Parathyroid adenoma (tissue), 2 donors: Measurements from ENCODE around the gene ARHGAP23.
"Not testable (repeated sequence)": the region's sequence is repeated elsewhere in the genome, so short reads cannot be mapped to it uniquely, and the experiment has no call there.

Experiments used
- H2AFZ ChIP-seq: fragments of 300-600 bp; sonication (generic); one replicate; pipeline ENCODE4 v1.7.0; 2017; ENCODE audit warnings: antibody characterized with exemption, mild to moderate bottlenecking
- H3K27ac ChIP-seq: fragments of 300-600 bp; sonication (generic); one replicate; pipeline ENCODE4 v1.7.0; 2017
- H3K27me3 ChIP-seq: fragments of 300-600 bp; sonication (generic); one replicate; pipeline ENCODE4 v1.7.0; 2017; ENCODE audit warnings: low read length; ENCODE audit not compliant: control insufficient read depth, insufficient read depth
- H3K36me3 ChIP-seq: fragments of 300-600 bp; sonication (generic); one replicate; pipeline ENCODE4 v1.7.0; 2017; ENCODE audit warnings: low read length; ENCODE audit not compliant: control insufficient read depth, insufficient read depth
- H3K4me1 ChIP-seq: fragments of 300-600 bp; sonication (generic); one replicate; pipeline ENCODE4 v1.7.0; 2017; ENCODE audit warnings: control low read depth
- H3K4me2 ChIP-seq: fragments of 300-600 bp; sonication (generic); one replicate; pipeline ENCODE4 v1.7.0; 2017; ENCODE audit warnings: low read length
- H3K4me3 ChIP-seq: fragments of 300-600 bp; sonication (generic); one replicate; pipeline ENCODE4 v1.7.0; 2017; ENCODE audit warnings: low read depth, low read length
- H3K79me2 ChIP-seq: fragments of 300-600 bp; sonication (generic); one replicate; pipeline ENCODE4 v1.7.0; 2017; ENCODE audit warnings: control low read depth
- H3K9ac ChIP-seq: fragments of 300-600 bp; sonication (generic); one replicate; pipeline ENCODE4 v1.7.0; 2017; ENCODE audit warnings: mild to moderate bottlenecking
- H3K9me3 ChIP-seq: fragments of 300-600 bp; sonication (generic); one replicate; pipeline ENCODE4 v1.7.0; 2017; ENCODE audit warnings: low read length; ENCODE audit not compliant: control insufficient read depth
- TF ChIP-seq, protein P1 (sequence below): fragments of 300-600 bp; sonication (generic); IDR thresholded peaks from one replicate; pipeline ENCODE4 v1.7.0; 2017; ENCODE audit warnings: antibody characterized with exemption, mild to moderate bottlenecking
- donor health status: primary hyperparathyroidism.

ARHGAP23 gene

DNA sequence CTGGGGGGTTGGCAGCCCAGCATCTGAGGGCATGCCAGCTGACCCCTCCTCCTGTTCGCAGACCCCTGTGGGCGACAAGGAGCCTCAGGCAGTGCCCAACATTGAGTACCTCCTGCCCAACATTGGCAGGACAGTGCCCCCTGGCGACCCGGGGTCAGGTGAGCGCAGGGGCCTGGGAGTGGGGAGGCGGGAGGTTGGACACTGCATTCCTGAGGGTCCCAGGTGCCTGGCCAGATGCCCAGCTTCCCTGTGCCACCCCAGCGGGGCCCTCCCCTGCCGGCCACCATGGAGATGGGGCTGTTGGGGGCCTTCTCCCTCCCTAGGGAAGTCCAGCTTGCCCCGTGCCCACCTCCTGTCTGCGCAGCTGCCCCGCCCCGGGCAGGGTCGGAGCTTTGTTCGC is 70.1 kb downstream of the ARHGAP23 start:
- no peak overlapping the region for H3K9ac ChIP-seq
- no peaks in the 10 kb centered on the region for H3K4me1 ChIP-seq
- H2AFZ ChIP-seq = no peak overlapping the region
- TF ChIP-seq, protein P1, sequence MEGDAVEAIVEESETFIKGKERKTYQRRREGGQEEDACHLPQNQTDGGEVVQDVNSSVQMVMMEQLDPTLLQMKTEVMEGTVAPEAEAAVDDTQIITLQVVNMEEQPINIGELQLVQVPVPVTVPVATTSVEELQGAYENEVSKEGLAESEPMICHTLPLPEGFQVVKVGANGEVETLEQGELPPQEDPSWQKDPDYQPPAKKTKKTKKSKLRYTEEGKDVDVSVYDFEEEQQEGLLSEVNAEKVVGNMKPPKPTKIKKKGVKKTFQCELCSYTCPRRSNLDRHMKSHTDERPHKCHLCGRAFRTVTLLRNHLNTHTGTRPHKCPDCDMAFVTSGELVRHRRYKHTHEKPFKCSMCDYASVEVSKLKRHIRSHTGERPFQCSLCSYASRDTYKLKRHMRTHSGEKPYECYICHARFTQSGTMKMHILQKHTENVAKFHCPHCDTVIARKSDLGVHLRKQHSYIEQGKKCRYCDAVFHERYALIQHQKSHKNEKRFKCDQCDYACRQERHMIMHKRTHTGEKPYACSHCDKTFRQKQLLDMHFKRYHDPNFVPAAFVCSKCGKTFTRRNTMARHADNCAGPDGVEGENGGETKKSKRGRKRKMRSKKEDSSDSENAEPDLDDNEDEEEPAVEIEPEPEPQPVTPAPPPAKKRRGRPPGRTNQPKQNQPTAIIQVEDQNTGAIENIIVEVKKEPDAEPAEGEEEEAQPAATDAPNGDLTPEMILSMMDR = no peak
- no peak overlapping the region for H3K27ac ChIP-seq
- H3K9me3 ChIP-seq = no peaks in the 10 kb centered on the region
- H3K4me3 ChIP-seq = no peak overlapping the region
- H3K27me3 ChIP-seq = no peaks in the 10 kb centered on the region
- no peaks in the 10 kb centered on the region for H3K36me3 ChIP-seq
- H3K4me2 ChIP-seq = no peak overlapping the region
- H3K79me2 ChIP-seq = no peaks in the 10 kb centered on the region

DNA sequence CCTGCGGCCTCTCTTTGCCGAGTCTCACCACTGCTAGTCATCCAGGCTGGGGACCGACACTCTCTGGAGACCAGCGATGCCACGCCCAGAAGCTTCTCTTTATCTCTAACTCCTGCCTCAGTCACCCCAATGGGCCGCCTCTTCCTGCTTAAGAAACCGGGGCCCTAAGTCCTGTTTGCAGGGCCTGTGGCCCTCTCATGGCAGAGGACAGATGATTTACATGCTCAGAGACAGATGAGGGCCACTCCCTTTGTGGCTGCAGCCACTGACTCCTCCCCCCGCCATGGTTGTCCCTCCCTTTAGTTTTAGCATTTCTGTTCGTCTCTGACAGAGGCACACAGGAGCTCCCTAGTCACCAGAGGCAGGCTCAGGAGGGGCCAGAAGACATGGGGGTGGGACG is 71.0 kb downstream of the ARHGAP23 start:
- H3K27me3 ChIP-seq, H3K36me3 ChIP-seq, H3K4me3 ChIP-seq, H3K9me3 ChIP-seq, H3K4me1 ChIP-seq, H2AFZ ChIP-seq, H3K4me2 ChIP-seq, H3K27ac ChIP-seq, H3K9ac ChIP-seq, H3K79me2 ChIP-seq: not testable (repeated sequence)

DNA sequence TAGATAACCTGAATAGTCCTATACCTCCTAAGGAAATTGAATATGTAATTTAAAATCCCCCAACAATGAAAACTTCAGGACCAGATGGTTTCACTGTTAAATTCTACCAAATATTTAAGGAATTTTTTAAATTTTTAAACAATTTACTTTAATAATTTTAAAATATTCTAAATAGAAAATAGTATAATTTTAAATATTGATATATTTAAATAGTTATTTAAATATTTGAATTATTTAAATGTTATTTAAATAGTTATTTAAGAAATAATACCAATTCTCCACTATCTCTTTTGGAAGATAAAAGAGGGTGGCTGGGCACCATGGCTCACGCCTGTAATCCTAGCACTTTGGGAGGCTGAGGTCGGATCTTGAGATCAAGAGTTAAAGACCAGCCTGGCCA is 73.5 kb downstream of the ARHGAP23 start:
- H3K36me3 ChIP-seq, H3K27ac ChIP-seq, H3K4me2 ChIP-seq, H3K9me3 ChIP-seq, H3K4me1 ChIP-seq, H3K27me3 ChIP-seq, H3K79me2 ChIP-seq, H3K4me3 ChIP-seq, H3K9ac ChIP-seq, H2AFZ ChIP-seq: not testable (repeated sequence)

DNA sequence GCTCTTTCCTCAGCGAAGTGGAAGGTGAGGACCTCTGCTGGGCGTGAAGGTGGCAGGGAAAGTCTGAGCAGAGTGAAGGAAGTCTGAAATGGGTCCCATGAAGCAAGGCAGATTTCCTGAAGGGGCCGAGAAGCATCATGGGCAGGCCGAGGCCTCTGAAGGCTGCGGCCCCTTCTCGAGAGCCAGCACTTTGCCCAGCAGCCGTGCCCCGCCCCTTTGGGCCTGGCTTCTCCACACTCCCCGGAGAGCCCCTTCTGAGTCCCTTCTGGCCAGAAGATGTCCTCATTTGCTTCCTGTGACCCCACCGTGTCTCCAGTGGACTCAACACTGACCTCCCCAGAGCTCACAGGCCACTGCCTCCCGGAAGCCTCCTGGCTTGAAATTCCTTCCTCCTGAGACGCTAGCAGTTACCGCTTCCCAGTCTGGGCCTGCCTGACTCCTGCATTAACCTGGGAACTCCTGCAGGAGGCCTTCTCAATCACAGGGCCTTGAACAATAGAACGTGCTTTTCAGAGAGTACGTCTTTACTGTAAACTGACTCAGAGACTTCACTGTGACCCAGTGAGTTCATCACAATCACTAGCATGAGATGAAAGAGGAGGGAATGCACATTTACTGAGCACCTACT is 75.1 kb downstream of the ARHGAP23 start:
- H3K9ac ChIP-seq, H2AFZ ChIP-seq, H3K27ac ChIP-seq, H3K27me3 ChIP-seq, H3K9me3 ChIP-seq, H3K4me3 ChIP-seq, H3K4me1 ChIP-seq, H3K4me2 ChIP-seq, H3K79me2 ChIP-seq, H3K36me3 ChIP-seq: not testable (repeated sequence)

DNA sequence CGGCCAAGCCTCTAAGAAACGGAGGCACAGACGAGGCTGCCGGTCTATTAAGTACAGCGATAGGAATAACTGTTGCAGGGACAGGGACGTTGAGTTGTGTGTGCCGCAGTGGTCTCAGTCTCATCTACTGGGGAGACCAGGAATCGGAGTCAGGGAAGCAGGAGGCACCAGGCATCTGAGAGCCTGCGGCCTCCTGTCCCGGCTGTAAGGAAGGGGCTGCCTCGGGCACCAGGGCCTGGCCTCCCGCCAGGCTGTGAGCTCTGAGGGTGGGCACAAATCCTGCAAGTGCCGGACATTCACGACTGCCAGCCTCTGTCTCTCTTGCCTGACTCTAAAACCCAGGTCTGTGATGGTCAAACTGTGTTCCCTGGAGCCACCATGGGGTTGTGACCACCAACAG is 76.0 kb downstream of the ARHGAP23 start:
- Histone ChIP-seq H3K36me3 (no peaks in the 10 kb centered on the region), H3K79me2 (no peaks in the 10 kb centered on the region), H3K4me3 (no peak overlapping the region), H3K27me3 (no peaks in the 10 kb centered on the region), H2AFZ (no peak overlapping the region), H3K9me3 (no peaks in the 10 kb centered on the region), H3K4me1 (peaks cover 7% of the 10 kb centered on the region), H3K4me2 (no peak overlapping the region), H3K27ac (no peak overlapping the region), H3K9ac (no peak overlapping the region)
- TF ChIP-seq, protein P1 = no peak

DNA sequence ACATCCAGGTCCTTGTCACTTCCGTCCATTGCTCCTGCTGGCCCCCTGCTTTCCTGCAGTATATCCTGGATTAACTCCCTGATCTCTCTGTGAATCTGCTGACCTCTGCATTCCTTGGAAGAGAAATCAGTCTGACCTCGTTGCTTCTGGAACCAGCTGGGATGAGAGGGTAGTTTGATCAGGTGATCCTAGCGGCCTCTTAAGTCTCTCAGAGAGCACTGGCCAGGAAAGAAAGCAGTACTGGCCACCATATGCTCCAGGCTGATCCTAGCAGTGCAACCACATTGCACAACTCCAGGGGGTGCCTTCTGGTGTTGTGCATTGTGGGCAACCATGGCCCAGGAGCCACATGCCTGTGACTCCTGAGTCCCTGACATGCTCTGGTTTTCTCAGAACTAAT is 79.2 kb downstream of the ARHGAP23 start:
- H3K4me2 ChIP-seq = peak overlapping the region; percentile 35
- H3K4me1 ChIP-seq = peaks cover 7% of the 10 kb centered on the region
- no peaks in the 10 kb centered on the region for H3K36me3 ChIP-seq
- H3K9ac ChIP-seq = no peak overlapping the region
- H3K27me3 ChIP-seq = no peaks in the 10 kb centered on the region
- no peaks in the 10 kb centered on the region for H3K79me2 ChIP-seq
- no peak overlapping the region for H2AFZ ChIP-seq
- H3K9me3 ChIP-seq = no peaks in the 10 kb centered on the region
- TF ChIP-seq, protein P1 = no peak
- H3K27ac ChIP-seq = peak overlapping the region; percentile 30
- no peak overlapping the region for H3K4me3 ChIP-seq
